Stimulated activated naive CD8-positive, alpha-beta T cell treated with anti-CD3 and anti-CD28 coated beads, Interleukin-15, Interleukin-2, amounts not matched to agents 100 U/mL and 50 U/mL, for 24 hours (primary cell): ENCODE data around the gene CXCR4.
"Not testable (repeated sequence)": the region's sequence is repeated elsewhere in the genome, so short reads cannot be mapped to it uniquely, and the experiment has no call there.

Source experiments
- ATAC-seq: fragments of 150-1000 bp; cut with Tn5 transposase; one replicate; pipeline ENCODE4 v1.10.0; 2021
- DNase-seq: peaks from one replicate; pipeline ENCODE4 v3.0.0; 2021

Gene CXCR4

GRCh38 chr2:136115183-136115761 is 2.7 kb downstream of the CXCR4 start:
- ATAC-seq: no peak
- DNase-seq: no peak

GRCh38 chr2:136114382-136114781 is 3.6 kb downstream of the CXCR4 start:
- ATAC-seq (no peak), DNase-seq (no peak)

- DNase-seq (no peak), ATAC-seq (no peak)
These were observed 4.6 kb downstream of the CXCR4 start for GRCh38 chr2:136113209-136113971.

- ATAC-seq: no peak
- DNase-seq: no peak
These were observed 5.4 kb downstream of the CXCR4 start for GRCh38 chr2:136112317-136113208.

GRCh38 chr2:136111711-136112110 is 6.2 kb downstream of the CXCR4 start:
- DNase-seq (no peak), ATAC-seq (no peak)

- DNase-seq: no peak
- ATAC-seq: no peak
These were observed 7.4 kb downstream of the CXCR4 start for GRCh38 chr2:136110526-136110925.

GRCh38 chr2:136108463-136108862 is 9.5 kb downstream of the CXCR4 start:
- ATAC-seq: no peak
- no peak for DNase-seq

- no peak for ATAC-seq
- no peak for DNase-seq
These were observed 10.6 kb downstream of the CXCR4 start for GRCh38 chr2:136107051-136108033.

GRCh38 chr2:136106505-136106904 is 11.4 kb downstream of the CXCR4 start:
- no peak for ATAC-seq
- DNase-seq: no peak

- DNase-seq: no peak
- no peak for ATAC-seq
These were observed 13.0 kb downstream of the CXCR4 start for GRCh38 chr2:136104977-136105376.

GRCh38 chr2:136101042-136101441 is 16.9 kb downstream of the CXCR4 start:
- DNase-seq (no peak), ATAC-seq (peak; percentile 55)

- DNase-seq (no peak), ATAC-seq (no peak)
These were observed 19.5 kb downstream of the CXCR4 start for GRCh38 chr2:136098441-136098840.

- DNase-seq (no peak), ATAC-seq (no peak)
These were observed 24.4 kb downstream of the CXCR4 start for GRCh38 chr2:136093583-136093982.

GRCh38 chr2:136091899-136092298 is 26.1 kb downstream of the CXCR4 start:
- ATAC-seq: no peak

GRCh38 chr2:136087901-136088460 is 30.0 kb downstream of the CXCR4 start:
- DNase-seq, ATAC-seq: not testable (repeated sequence)

More at GRCh38 chr2:136091899-136092298, 26.1 kb downstream of the CXCR4 start:
- no peak for DNase-seq

GRCh38 chr2:136086253-136087016 is 31.5 kb downstream of the CXCR4 start:
- no peak for ATAC-seq
- no peak for DNase-seq

GRCh38 chr2:136085453-136086209 is 32.3 kb downstream of the CXCR4 start:
- DNase-seq: no peak
- no peak for ATAC-seq

- DNase-seq (no peak), ATAC-seq (no peak)
These were observed 36.3 kb downstream of the CXCR4 start for GRCh38 chr2:136081582-136082210.

GRCh38 chr2:136080114-136080513 is 37.8 kb downstream of the CXCR4 start:
- DNase-seq (no peak), ATAC-seq (no peak)
